COR-L47 (cell line): ENCODE results near the gene RBMXL3.
"Not testable (repeated sequence)": the region's sequence is repeated elsewhere in the genome, so short reads cannot be mapped to it uniquely, and the experiment has no call there.

Experiments used
- DNase-seq: peaks from one replicate; lab custom pipeline; 2025; lab: John Stamatoyannopoulos, UW

RBMXL3 gene

DNA sequence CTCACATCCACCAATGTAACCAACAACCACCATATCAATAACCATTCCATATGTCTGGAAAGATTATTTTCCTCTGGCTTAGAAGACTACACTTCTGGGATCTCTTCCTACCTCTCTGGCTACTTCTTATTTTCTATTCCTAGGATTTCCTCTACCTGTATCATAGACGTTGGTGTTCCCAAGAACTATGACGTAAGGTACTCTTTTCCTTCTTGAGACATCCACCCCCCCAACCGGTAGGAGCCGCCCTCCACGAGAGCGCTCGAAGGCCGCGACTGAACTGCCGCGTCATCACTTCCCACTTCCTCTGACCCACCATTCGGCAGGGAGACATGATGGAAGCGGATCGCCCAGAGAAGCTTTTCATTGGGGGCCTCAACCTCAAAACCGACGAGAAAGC is at the start of gene RBMXL3:
RBMXL3 (plus strand) TSS at position 301 of the 400 bp plus-strand sequence; CDS start at position 333, 32 bp downstream.
- no peak for DNase-seq

DNA sequence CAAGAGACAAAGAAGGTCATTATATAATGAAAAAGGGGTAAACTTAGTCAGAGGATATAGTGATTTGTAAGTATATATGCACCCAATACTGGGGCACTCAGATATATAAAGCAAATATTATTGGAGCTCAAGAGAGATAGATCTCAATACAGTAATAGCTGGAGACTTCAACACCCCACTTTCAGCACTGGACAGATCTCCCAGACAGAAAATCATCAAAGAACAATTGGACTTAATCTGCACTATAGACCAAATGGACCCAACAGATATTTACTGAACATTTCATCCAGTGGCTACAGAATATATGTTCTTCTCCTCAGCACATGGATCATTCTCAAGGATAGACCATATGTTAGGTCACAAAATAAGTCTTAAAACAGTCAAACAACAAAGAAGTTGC is 47.2 kb upstream of the RBMXL3 start:
- DNase-seq = no peak

DNA sequence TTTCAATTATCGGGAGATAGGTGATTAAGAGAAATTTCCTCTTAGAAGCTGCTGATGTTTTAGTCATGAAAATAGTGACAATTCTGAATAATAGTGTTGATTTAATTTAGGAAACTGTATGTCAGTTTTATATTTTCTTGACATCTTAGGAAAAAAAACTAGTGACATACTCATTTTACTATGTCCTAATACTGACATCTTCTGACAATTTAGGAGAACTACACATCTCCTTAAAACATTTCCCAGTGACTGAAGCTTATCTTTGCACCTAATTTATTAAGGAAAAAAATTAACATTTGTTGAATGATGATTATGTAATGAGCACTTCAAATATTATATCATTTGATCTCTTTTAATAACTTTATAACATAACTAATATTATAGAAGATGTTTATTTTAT is 42.0 kb upstream of the RBMXL3 start:
- no peak for DNase-seq

DNA sequence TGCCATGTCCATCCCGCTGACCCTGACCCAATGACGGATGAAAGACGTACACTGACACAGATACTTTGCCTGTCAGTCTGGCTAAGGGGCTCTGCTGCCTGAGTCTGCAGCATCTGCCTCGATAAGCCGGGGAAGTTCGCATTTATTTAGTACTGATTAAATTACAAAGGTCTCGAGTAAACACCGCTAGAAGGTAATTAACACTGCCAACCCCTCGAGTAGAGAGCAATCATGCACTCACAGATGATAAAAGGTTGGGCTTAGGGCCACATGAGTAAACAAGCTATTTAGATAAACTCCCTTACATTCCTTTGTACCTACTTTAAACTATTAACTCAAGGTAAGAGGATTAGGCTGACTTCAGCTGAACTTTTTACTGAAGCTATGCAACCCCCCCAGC is 16.0 kb upstream of the RBMXL3 start:
- DNase-seq = no peak

DNA sequence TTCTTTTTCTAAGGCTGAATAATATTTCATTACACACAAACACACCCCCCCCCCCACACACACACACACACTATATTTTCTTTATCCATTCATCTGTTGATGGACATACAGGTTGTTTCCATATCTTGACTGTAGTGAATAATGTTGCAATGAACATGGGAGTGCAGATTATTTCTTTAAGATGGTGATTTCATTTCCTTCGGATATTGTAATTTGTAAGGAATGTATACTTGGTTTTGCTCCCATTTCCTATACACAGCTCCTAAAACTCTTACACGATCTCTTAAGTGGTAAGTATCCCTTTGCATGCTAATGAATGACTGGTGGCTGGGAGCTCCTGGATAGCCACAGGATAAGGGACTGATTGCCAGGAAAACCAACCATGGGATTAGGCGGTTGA is 14.7 kb upstream of the RBMXL3 start:
- no peak for DNase-seq

DNA sequence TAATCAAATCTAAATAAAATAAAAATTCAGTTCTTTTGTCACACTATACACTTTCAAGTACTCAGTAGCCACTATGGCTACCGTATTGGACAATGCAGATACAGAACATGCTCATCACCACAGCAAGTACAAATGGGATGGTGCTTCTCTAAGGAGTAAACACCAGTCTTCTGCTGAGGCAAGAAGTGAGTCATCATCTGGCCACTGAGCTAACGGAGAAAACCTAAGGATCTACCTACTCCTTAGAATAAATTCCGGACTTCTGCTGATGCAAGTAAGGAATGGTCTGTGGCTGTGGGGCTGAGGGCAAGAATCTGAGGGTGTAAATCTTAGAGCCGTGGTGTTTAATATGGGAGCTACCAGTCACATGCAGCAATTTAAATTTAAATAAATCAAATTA is 11.3 kb upstream of the RBMXL3 start:
- no peak for DNase-seq

DNA sequence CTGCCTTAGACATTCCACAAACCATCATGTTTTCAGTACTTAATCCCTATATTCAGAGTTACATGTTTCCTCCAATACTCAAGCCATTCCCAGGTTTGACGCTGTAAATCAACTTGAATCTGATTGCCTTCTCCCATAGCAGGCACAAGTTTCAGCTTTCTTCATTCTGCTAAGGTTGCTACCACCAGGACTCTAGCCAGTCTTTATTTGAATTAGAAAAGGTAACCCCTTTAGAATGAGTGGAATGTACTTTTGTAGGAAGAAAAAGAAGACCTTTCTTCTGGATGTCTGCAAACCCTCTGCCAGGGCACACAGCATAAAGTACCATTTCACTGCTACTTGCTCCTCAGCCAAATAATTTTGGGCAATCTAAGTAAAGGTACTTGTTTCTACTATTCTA is 10.7 kb upstream of the RBMXL3 start:
- DNase-seq = no peak

DNA sequence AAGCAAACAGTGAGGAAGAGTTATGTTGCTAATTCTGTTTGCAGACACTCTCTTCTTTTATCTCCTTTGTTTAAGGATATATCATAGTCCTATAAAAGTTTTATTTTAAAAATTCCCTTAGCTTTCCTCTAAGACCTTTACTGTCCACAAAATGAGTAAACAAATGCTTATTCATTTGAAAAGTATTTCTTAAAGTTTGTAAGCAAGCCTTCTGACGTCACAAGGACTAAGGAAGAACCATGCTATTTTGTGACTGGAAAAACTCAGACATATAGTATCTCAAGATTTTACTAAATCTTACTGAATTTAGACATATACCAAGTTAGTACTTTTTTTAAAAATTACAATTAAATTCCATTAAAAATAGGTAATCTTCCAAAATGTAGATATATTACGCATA is 5.2 kb upstream of the RBMXL3 start:
- DNase-seq = no peak

DNA sequence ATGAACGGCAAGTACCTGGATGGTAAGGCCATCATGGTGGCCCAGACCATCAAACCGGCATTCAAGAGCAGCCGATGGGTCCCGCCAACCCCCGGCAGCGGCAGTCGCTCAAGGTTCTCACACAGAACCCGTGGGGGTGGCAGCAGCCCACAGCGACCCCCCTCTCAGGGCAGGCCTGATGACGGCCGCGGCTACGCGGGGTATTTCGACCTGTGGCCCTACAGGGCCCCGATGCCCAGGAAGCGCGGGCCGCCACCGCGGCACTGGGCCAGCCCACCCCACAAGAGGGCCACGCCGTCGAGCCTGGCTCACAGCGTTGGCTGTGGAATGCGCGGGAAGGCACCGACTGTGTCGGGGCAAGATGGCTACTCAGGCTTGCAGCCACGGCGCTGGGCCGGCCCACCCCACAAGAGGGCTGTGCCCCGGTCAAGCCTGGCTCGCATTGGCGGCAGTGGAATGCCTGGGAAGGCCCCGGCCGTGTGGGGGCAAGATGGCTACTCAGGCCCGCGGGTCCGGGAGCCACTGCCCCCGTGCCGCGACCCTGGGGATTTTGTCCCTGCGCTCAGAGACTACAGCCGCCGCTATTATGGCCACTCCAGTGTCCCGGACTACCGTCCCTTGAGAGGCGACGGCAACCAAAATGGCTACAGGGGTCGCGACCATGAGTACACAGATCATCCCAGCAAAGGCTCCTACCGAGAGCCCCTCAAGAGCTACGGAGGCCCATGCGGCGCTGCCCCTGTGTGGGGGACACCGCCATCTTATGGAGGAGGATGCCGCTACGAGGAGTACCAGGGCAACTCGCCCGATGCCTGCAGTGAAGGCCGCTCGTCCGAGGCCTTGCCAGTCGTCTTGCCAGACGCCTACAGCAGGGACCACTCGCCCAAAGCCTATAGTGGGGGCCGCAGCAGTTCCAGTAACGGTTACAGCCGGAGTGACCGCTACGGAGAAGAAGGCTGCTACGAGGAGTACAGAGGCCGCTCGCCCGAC is 731 bp downstream of the RBMXL3 start:
- DNase-seq = no peak

DNA sequence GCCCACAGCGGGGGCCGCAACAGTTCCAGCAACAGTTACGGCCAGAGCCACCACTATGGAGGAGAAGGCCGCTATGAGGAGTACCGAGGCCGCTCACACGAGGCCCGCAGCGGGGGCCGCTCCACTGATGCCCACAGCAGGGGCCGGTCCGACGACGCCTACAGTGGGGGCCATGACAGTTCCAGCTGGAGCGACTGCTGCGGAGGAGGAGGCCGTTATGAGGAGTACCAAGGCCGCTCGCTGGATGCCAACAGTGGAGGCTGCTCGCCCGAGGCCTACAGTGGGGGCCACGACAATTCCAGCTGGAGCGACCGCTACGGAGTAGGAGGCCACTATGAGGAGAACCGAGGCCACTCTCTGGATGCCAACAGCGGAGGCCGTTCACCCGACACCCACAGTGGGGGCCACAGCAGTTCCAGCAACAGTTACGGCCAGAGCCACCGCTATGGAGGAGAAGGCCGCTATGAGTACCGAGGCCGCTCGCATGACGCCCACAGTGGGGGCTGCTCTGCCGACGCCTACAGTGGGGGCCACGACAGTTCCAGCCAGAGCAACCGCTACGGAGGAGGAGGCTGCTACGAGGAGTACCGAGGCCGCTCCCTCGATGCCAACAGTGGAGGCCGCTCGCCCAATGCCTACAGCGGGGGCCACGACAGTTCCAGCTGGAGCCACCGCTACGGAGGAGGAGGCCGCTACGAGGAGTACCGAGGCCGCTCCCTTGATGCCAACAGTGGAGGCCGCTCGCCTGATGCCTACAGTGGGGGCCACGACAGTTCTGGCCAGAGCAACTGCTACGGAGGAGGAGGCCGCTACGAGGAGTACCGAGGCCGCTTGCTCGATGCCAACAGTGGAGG is 1.7 kb downstream of the RBMXL3 start:
- no peak for DNase-seq

DNA sequence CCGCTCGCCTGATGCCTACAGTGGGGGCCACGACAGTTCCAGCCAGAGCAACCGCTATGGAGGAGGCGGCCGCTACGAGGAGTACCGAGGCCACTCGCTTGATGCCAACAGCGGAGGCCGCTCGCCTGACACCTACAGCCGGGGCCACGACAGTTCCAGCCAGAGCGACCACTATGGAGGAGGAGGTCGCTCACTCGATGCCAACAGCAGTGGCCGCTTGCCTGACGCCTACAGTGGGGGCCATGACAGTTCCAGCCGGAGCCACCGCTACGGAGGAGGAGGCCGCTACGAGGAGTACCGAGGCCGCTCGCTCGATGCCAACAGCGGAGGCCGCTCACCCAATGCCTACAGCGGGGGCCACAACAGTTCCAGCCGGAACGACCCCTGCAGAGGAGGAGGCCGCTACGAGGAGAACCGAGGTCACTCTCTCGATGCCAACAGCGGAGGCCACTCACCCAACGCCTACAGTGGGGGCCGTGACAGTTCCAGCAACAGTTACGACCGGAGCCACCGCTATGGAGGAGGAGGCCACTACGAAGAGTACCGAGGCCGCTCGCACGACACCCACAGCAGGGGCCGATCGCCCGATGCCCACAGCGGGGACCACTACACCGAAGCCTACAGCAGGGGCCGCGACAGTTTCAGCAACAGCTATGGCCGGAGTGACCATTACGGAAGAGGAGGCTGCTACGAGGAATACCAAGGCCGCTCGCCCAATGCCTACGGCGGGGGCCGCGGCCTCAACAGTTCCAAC is 2.5 kb downstream of the RBMXL3 start:
- no peak for DNase-seq

DNA sequence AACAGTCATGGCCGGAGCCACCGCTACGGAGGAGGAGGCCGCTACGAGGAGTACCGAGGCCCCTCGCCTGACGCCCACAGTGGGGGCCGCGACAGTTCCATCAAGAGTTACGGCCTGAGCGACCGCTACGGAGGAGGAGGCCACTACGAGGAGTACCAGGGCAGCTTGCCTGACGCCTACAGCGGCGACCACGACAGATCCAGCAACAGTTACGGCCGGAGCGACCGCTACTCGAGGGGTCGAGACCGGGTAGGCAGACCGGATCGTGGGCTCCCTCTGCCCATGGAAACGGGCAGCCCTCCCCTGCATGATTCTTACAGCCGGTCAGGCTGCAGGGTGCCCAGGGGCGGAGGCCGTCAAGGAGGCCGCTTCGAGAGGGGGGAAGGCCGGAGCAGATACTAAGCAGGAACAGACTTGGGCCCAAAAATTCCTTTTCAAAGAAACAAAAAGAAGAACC is 3.1 kb downstream of the RBMXL3 start:
- DNase-seq = no peak

DNA sequence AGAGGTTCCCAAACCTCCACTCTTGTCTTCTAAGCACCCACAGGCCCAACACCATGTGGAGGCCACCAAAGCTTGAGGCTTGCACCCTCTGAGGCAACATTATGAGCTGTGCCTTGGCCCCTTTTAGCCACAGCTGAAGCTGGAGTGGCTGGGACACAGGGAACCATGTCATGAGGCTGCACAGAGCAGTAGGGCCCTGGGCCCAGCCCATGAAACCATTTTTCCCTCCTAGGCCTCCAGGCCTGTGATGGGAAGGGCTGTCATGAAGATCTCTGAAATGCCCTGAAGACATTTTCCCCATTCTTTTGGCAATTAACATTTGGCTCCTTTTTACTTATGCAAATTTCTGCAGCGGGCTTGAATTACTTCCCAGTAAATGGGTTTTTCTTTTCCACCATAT is 14.8 kb downstream of the RBMXL3 start:
- DNase-seq = no peak

DNA sequence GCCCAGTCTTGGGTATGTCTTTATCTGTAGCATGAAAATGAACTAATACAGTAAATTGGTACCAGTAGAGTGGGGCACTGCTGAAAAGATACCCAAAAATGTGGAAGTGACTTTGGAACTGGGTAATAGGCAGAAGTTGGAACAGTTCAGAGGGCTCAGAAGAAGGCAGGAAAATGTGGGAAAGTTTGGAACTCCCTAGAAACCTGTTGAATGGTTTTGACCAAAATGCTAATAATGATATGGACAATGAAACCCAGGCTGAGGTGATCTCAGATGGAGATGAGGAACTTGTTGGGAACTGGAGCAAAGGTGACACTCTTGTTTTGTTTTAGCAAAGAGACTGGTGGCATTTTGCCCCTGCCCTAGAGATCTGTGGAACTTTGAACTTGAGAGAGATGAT is 20.3 kb downstream of the RBMXL3 start:
- DNase-seq = not testable (repeated sequence)

DNA sequence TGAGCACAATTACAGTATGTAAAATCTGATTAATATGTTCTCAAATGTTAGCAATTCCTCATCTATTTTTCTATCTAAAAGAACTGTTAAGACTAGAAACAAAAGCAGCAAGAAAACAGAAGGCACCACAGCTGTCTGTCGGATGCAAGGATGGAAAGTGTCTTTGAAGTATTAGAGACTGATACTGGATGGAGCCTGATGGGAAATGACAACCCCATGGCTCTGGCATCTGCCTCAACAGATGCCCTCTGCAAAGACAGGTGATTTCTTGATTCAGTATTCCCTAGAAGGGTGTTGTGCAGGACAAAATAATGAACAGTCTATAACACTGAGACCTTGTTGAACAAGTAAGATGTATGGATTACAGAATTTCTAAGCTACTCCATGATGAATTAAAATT is 24.9 kb downstream of the RBMXL3 start:
- DNase-seq = no peak

DNA sequence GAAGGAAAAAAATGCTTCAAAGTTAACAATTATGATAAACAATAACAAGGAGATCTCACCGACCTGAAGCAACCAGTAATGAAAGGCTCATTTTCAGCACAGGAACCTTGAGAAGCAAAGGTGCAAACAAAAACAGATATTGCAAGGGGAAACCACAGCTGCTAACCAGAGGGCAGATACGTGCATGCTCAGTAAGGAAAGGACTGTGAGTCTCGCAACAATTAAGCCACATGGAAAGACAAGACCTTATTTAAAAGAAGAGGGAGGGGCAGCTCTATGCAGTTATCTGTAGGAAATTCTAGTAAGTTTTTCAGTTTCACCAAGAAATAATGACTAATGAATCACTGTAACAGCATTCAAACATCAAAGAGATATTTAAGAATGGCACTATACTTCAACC is 25.4 kb downstream of the RBMXL3 start:
- no peak for DNase-seq

DNA sequence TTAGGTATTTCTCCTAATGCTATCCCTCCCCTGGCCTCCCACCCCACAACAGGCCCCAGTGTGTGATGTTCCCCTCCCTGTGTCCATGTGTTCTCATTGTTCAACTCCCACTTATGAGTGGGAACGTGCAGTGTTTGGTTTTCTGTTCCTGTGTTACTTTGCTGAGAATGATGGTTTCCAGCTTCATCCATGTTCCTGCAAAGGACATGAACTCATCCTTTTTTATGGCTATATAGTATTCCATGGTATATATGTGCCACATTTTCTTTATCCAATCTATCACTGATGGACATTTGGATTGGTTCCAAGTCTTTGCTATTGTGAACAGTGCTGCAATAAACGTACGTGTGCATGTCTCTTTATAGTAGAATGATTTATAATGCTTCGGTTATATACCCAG is 28.1 kb downstream of the RBMXL3 start:
- DNase-seq = not testable (repeated sequence)

DNA sequence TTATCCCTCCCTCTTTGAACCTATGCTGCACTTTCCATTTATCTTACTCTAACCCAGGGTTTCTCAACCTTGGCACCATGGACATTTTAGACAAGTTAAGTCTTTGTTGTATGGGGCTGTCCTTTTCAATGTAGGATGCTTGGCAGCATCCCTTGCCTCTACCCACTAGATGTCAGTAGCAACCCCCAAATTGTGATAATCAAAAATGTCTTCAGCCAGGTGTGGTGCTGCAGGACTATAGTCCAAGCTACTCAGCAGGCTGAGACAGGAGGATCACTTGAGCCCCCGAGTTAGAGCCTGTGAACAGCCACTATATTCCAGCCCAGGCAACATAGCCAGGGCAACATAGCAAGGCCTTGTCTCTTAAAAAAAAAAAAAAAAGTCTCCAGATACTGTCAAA is 37.7 kb downstream of the RBMXL3 start:
- DNase-seq = peak; percentile 29

DNA sequence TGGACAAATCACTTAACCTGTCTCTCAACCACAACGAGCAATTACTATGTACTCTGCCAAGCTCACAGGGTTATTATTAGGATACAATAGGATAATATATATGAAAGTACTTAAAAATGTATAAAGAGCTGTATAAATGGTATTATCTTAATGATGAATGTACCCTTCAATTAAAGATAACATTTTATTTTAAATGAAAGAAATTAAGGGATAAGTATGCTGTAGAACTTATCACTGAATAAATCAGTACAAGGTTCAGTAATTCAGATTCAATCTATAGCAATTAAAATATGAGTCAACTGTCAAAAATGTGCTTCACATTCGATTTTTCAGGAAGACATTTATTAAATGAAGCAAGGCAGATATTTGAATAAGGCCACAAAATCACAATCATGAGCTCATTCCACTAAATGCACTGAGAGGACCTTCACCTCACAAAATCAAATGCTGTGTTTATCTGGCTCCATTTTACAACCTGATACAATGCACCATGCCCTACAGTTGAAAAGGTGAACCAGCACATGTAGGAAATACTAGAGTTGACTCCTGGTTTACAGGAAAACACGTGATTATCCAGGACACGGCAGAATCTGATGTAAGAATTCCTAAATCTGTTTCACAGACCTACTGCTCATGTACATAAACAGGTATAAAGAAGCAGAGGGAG is 40.3 kb downstream of the RBMXL3 start:
- no peak for DNase-seq

DNA sequence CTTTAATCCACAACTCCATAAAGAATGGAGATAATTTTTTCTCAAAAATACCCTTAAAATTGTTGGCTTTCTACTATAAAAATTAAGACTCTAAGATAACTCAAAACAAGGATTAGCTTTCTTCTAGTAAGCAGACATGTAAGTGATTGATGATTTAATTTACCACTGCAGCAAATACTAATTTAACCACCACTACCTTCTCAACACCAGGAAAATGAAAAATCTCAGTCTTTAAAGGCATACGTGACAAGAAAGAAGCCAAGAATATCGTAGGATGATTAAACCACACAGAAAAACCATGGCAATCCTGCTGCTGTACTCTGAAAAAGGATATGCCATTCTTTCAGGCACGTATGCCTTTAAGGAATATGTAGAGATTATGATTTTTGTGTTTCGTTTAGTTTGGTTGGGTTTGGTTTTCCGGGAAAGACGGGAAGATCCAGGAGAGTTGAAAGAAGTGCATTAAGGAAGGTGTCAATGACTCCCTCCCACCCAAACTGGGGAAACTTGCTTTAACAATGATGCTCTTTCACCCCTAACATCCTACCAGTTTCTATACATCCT is 43.8 kb downstream of the RBMXL3 start:
- DNase-seq = peak; percentile 0
